Liver (tissue), 3 donors: Measurements from ENCODE around the gene RTEL1.

Source experiments
- NR2F2 ChIP-seq: IDR thresholded peaks from 2 replicates; pipeline ENCODE4 v1.6.1; 2016; ENCODE audit warnings: antibody characterized with exemption
- RAD21 ChIP-seq, 2 donors: IDR thresholded peaks; 2 replicates each; pipeline ENCODE4 v1.6.1; 2016; ENCODE audit warnings: antibody characterized with exemption in 2 of 2, mild to moderate bottlenecking in 2 of 2
- RXRA ChIP-seq, 2 donors: IDR thresholded peaks; 2 replicates each; pipeline ENCODE4 v1.6.1; 2017 to 2018; ENCODE audit warnings: antibody characterized with exemption in 2 of 2, mild to moderate bottlenecking in 1 of 2
- SP1 ChIP-seq: IDR thresholded peaks from 2 replicates; pipeline ENCODE4 v1.6.1; 2018; ENCODE audit warnings: antibody characterized with exemption, mild to moderate bottlenecking
- TAF1 ChIP-seq: conservative IDR thresholded peaks from 2 replicates; pipeline ENCODE4 v1.6.1; 2016; ENCODE audit warnings: antibody characterized with exemption, mild to moderate bottlenecking
- TF ChIP-seq, protein P1 (sequence below): fragments of 150-350 bp; IDR thresholded peaks from 2 replicates; pipeline ENCODE4 v1.5.1; 2017; ENCODE audit warnings: improper control_type of control experiment, low read depth, low read length; ENCODE audit not compliant: missing input control
- TF ChIP-seq, protein P2 (sequence below): IDR thresholded peaks from 2 replicates; pipeline ENCODE4 v1.6.1; 2016; ENCODE audit warnings: antibody characterized with exemption
- donor health status: healthy.
- donor health status: healthy.

DNA sequence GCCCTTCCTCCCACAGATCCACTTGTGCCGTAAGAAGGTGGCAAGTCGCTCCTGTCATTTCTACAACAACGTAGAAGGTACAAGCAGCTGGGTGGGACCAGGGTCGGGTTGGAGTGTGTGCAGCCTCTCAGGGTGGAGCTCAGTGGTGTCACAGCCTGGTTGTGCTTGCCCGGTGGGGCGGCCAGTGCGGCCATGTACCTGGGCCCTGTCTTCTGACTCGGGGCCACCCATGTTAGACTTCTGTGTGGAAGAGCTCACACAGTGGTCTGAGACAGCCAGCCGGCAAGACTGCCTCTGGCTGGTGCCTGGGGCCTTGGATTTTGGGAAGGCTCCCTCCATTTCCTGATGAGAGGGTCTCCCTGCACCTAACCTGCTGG is 4.7 kb downstream of the RTEL1 start:
- no peak for TF ChIP-seq TAF1
- no peak for TF ChIP-seq NR2F2
- TF ChIP-seq, protein P1, sequence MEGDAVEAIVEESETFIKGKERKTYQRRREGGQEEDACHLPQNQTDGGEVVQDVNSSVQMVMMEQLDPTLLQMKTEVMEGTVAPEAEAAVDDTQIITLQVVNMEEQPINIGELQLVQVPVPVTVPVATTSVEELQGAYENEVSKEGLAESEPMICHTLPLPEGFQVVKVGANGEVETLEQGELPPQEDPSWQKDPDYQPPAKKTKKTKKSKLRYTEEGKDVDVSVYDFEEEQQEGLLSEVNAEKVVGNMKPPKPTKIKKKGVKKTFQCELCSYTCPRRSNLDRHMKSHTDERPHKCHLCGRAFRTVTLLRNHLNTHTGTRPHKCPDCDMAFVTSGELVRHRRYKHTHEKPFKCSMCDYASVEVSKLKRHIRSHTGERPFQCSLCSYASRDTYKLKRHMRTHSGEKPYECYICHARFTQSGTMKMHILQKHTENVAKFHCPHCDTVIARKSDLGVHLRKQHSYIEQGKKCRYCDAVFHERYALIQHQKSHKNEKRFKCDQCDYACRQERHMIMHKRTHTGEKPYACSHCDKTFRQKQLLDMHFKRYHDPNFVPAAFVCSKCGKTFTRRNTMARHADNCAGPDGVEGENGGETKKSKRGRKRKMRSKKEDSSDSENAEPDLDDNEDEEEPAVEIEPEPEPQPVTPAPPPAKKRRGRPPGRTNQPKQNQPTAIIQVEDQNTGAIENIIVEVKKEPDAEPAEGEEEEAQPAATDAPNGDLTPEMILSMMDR, result no peak
- TF ChIP-seq SP1, result no peak
- TF ChIP-seq, protein P2, sequence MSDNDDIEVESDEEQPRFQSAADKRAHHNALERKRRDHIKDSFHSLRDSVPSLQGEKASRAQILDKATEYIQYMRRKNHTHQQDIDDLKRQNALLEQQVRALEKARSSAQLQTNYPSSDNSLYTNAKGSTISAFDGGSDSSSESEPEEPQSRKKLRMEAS, result no peak
- no peak for TF ChIP-seq RXRA (IDR thresholded peaks at IDR 0.05)
- TF ChIP-seq RAD21 (IDR thresholded peaks at IDR 0.05), result no peak
